NCI-H226 (cell line): ENCODE data around the gene TOMM5.

ENCODE experiments used
- DNase-seq: peaks from one replicate; pipeline ENCODE4 v3.0.0-alpha.2; 2015

The TOMM5 gene

DNA sequence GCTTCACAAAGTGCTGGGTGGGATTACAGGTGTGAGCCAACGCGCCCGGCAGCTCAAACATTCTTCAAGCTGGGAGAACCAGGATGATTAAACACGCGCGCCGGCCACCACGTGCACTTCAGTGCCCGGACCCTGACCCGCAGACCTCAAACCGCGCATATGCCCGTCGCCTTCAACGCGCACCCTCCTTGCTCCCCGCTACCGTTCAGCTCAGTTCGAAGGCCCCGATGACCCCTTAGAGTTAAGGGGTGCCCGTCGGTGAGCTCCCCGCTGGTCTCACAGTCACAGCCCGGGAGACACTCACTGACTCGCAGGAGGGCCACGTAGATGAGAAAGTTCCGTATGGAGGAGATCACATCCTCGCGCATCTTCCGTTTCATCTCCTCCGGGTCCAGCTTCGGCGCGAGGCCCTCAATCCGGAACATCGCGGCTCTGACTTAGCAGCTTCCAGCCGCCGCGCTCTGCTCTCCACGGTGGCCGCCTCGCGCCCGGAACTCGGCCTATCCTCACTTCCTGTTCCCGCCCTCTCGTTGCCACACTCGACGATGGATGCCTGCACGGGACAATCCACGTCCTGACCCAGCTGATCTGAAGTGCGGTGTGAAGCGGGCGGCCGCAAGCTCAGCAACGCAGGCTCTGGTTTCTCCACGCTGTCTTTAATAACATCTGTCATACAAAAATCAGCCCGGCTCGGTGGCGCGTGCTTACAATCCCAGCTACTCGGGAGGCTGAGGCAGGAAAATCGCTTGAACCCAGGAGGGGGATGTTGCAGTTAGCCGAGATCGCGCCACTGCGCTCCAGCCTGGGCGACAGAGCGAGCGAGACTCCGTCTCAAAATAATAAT, at the start of gene TOMM5:
TSS of gene TOMM5 (minus strand) at position 490 of the 844 bp plus-strand sequence. CDS start at position 425, 65 bp downstream.
- DNase-seq: peak; percentile 69

DNA sequence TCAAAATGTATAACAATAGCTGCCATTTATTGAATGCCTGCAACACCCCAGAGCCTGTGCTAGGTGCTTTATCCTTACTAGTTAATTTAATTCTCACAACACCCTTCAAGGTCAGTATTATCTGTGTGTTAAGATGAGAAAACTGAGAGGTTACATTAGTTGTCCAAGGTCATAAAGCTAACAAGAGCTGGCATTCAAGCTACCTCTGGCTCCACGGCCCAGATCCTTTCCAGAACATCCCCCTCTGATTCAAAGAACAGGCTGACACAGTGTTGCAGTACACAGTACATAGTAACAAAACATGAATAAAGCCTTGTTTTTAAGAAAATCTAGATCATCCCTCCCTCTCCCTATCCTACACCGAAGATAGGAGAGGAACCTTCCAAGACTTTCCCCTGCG, 48.9 kb upstream of the TOMM5 start:
- DNase-seq: no peak

DNA sequence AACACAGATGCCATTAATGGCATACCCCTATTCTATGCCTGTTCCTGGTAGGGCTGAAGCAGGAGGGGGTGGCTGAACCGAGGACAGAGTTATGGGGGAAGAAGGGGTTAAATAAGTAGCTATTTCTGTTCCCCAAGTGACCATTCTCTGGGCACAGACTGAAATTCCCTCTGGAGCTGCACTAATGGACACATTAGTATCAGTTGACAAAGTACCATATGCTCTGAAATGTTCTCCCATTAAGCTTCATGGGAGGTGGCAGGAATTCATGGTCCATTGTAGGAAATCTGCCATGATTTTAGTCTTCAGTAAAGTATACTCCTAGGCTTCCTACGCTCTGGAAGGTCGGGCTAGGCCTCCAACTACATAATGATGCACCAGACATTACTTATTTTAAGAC, 47.8 kb upstream of the TOMM5 start:
- DNase-seq: no peak

DNA sequence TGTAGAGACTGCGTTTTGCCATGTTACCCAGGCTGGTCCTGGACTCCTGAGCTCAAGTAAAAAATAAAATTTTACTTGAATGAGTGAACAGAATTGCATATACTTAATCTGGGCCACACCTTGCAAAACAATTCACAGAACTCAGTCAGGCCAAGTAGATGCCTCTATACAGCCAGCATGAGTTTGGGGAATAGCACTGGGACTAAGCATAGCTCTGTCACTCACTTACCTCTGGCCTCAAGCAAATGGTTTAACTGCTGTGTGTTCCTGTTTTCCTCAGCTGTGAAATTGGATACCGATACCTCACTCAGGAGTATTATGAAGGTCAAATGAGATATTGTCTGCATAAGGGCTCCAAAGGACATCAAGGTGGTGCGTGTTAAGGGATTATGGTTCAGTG, 47.4 kb upstream of the TOMM5 start:
- no peak for DNase-seq

DNA sequence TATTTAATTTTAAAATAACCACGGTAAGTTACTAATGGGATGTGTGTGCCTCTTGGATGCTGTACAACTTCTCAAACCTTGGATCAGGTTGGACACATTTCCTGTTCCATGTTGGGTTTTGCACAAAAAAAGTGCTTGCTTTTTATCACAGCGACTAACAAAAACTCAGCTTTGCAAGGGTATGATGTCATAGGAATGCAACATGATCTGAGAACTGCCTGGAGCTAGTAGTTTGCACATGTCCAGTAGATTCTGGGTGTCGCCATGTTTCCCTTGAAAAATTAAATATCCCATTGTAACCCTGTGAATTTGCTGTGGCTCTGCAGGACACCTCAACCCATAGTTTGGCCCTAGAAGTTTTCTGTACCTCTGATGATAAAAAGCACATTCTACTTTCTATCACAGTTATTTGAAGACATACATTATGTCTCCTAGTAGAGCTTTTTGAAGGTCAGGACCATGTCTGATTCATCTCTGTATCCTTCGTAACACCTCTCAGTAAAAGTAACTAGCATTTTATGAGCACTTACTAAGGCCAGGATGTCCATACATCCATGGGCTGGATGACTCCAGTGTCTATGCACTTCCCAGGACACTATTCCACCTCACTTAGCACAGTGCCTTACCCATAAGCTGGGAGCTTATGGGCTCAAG, 46.8 kb upstream of the TOMM5 start:
- peak; percentile 58 for DNase-seq

DNA sequence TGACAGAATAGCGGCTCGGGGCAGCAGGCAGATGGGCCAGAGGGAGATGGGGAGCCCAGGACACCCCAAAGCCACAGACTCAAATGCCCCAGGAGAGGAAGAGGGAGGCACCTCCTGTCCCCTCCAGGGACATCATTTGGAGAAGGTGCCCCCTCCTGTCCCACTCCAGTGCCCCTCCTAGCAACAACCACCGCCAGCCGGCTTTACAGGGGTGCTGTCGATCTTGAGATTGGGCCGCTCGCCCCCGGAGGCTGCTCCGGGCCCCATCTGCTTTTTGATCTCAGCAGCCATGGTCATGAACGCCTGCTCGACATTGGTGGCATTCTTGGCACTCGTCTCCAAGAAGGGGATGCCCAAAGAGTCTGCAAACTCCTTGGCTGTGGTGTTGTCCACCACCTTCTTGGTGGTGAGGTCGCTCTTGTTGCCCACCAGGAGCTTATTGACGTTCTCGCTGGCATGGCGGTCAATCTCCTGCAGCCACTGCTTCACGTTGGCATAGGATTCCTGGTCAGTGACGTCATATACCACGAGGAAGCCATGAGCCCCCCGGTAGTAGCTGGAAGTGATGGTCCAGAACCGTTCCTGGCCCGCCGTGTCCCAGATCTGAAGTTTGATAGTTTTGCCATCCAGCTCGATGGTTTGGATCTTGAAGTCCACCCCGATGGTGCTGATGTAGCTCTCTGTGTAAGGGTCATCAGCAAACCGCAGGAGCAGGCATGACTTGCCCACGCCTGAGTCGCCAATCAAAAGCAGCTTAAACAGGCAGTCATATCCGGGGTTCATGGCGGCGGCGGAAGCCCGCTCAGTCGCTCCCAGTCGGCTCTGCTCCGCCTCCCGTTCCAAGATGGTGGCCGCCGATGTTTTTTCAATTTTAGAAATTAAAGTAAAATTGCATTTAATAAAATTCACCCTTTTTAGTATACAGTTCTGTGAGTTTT, 44.4 kb upstream of the TOMM5 start:
- no peak for DNase-seq

DNA sequence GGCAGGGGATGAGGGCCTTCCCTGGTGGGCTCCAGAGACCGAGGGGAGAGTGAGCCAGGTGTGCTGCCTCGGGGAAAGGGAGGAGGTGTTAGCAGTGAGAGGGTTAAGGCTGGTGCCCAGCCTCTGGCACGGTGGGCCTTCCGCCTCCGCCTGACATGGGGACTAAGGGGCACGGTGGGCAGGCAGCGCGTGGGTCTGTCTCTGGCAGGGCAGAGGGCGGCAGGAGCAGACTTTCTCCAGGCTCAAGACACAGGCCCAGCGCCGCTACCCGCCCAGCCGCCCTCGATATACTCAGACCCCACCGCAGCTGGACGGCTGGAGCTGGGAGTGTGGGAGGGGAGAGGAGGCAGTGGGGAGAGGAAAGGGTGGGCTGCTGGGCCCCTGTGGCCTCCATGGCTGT, 43.4 kb upstream of the TOMM5 start:
- no peak for DNase-seq

DNA sequence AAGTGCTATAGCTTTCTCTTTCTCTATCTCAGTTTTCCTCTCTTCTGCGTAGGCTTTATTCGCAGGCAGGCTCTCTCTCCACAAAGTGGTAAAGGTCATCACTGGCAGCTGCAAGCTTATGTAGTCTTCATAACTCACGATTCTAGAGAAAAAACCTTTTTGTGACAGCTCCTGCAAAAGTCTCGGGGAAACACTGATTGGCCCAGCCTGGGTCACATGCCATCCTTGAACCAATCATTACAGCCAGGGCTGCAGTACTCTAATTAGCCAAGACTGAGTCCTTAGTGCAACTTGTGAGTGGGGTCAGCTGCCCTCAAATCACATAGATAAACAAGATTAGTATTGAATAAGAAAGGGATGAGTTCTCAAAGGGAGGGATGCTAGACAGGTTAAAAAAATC, 40.1 kb upstream of the TOMM5 start:
- DNase-seq: no peak

DNA sequence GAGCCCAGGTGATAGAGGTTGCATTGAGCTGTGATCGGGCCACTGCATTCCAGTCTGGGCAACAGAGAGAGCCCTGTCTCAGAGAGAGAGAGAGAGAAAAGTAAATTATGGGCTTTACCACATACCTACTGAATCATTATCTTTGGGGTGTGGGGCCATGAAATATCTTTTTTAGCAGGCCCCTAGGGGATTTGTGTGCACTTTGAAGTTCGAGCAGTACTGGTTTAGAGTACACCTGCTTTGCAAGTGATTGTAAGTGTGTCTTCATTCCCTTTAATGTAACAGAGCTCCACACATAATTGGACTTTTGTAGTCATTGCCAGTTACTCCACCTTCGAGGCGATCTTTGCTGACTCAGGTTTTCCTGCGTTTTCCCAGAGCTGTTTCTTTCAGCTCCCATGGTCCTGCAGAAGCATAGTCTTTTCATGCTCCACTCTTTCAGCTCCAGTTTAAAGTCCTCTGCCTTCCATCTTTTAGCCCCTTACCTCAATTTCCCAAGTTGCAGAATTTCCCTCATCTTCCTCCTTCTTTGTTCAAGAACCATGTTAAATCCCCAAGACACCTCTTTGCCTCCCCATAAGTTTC, 34.4 kb upstream of the TOMM5 start:
- no peak for DNase-seq

DNA sequence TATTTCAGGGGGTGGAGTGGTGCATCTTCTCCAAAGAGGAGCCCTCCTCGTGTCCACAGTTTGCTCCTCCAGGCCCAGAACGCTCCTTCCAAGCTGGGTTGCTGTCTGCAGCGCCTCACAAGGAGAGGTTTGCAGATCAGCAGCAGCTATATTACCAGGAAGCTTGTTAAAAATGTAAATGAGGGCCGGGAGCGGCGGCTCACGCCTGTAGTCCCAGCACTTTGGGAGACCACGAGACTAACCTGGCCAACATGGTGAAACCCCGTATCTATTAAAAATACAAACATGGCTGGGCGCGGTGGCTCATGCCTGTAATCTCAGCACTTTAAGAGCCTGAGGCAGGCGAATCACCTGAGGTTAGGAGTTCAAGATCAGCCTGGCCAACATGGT, 33.4 kb upstream of the TOMM5 start:
- DNase-seq: no peak

DNA sequence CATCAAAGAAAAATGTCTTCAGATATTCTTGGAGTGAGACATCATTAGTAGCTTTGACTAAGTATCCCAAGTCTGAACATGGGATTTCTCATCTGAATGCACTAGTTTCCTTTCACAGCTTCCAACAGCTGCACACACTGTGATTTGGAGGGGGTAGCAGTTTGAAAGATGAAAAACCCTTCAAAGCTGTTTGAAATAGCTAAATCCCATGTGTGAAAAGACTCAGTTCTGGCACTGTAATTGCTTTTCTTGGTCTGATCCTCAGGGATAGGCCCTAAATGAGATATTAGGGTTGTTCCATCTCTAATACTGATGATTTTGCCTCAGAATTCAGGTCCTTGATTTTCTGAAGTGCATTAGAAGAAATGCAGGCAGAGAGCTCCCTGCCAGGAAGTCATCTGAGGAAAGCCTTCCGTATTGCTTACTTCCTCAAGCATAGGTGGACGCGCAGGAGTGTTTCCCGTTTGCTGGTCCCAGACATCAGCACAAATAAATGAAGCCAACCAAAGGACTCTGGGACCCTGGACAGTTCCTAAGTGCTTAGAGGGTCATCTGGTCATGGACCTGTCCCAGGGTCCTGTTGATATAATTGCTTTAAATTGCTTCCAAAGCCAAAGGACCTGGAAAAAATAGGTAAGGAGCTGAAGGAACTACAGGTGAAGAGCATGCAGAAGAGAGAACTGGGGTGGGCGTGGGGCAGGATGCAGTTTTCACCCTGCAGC, 32.8 kb upstream of the TOMM5 start:
- DNase-seq: no peak

DNA sequence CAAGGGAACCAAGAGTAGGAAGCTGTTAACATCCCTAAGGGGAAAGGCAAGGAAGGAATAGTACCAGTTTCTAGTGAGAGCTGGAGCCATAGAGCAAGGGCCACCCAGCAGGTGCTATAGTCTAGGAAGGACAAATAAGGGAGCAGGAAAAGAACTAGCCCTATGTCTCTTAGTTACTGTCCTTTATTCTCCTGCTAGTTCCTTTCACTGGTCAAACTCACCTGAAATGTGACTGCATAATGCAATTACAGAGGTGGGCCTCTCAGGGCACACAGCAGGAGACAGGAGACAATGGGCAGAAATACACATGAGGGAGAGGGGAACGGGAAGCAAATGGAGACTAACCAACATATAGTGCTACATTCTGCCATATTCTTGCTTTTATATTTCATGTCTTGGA, 31.7 kb upstream of the TOMM5 start:
- DNase-seq: no peak

DNA sequence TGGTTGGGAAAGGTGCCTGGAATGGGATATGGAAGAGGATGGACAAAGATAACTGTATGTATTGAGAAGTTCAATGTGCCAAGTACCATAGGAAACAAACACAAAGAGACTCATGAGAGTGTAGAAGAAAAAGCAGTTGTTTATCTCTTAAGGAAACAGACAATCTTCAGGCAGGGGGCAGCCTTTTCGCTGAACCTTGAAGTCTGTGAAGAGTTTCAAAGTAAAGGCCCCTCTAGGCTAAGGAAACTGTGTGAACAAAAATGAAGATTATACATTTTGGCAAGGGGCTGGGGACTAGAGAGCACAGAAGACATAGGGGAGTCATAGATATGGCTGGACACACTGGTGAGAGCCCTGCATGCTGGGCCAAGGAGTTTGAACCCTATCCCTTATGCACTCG, 30.9 kb upstream of the TOMM5 start:
- no peak for DNase-seq

DNA sequence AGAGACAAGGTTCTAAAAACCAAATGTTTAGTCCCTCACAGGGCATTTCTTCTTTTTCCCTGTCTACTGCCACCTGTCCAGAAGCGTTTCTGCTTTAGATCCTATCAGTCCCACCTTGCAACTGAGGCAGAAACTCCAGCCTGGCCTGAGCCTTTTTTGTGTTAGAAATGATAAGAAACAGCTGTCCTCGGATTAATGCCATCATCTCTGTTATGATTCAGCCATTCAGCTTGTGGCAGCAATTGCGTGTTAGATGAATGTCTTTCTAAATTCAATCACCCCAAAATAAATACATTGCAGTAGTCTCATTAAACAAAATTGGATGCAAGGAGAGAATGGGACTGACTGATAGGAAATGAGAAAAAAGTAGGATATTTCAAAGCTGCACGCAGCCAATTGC, 30.1 kb upstream of the TOMM5 start:
- no peak for DNase-seq

DNA sequence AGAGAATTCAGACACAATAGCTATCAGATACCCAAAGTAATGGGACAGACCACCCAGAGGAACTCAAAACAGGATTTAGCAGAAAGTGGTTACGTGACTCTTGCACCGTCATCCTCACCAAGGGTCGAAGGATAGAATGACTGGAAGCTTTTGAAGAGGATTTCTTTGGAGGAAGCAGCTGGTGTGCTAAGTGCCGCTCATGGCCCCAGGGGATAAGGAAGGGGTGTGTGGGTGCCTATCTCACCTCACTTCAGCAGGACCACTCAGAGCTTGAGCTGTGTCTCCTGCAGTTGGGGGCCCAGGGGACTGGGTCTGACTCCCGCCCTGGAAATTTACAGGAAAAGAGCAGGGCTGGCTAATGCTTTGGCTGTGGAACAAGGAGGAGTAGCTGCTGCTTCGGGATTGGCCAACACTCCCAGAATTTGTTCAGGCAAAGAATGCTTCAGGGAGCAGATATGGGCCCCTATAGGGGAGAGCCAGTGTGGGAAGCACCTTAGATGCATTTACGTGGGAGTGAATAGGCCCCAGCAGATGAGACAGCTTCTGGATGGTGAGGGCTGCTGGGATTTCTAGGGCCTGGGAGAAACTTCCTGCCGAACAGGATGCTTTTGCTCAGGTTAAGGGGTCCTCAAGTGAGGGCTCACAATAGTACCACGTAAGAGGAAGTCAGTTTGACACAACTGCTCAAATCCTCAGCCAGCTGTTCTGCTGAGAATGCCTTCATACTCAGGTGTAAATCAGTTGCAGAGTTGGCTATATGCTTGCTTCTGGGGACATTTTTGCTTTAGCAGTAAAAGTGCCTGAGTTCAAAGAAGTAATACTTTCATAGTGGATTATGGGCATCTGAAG, 29.1 kb upstream of the TOMM5 start:
- DNase-seq: peak; percentile 67

DNA sequence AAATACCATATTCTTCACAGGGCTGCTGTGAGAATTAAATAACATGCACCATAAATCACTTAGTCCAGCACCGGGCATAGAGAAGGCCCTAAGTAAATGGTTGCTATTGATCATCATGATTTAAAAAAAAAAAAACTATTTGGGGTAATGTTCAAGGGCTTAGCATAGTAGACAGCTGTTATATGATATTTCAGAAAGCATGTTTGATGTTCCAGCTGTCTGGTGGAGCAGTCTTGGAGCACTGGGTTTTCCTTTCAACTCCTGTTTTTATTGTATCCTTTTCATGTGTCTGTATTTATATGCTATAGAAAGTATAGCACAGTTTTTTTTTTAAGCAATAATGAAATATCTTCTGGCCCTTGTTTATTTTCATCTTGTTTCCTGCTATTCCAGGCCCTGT, 28.0 kb upstream of the TOMM5 start:
- DNase-seq: no peak

DNA sequence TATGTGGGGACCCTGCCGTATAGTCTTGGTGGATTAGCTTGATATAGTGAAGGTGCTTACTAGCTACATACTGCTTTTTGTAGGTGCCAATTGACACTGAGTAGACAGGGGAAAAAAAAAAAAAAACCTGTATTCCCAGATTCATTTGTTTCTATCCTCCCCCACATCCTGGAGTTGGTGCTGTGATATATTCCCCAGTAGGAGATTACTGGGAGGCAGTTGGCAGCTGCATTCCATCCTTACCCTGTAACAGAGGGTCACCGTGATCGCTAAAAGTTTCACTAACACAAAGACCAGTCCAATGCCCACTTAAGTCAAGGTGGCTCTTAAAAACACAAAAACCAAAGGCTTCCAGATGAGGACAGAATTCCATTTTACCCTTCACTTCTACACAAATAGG, 27.4 kb upstream of the TOMM5 start:
- peak; percentile 58 for DNase-seq

DNA sequence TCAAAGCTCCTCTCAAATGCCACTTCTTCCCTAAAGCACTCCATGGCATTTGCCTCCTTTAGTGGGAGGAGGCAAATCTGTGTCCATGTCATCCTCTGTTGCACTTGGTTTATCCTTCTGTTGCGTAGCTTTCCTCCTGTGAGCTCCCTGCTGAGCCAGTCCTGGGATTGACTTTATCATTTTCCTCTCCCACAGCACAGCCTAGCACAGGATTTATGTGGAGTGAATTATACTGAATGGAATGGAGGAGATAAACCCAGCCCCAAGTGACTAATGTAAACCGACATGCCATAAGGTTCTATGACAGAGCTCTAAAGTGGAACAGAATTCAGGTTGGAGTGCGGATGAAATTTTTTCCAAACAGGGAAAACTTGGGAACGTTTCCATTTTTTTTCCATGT, 26.4 kb upstream of the TOMM5 start:
- DNase-seq: peak; percentile 89

DNA sequence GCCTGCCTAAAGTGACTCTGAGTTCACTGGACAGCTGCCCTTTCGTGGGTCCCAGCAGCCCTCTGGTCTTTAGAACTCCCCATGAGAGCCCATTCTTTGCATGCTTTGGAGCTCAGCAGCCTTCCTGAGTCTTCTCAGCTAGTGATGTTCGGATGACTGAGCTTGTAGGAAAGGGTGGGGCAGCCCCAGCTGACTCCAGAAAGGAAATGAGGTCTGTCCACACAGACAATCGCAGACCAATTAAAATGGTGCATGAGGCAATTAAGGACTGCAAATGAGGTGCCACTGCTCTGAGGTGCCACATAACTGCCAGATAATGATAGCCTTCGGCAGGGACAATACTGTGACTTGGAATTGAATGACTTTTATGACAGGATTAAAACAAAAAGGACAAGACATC, 25.4 kb upstream of the TOMM5 start:
- peak; percentile 80 for DNase-seq

DNA sequence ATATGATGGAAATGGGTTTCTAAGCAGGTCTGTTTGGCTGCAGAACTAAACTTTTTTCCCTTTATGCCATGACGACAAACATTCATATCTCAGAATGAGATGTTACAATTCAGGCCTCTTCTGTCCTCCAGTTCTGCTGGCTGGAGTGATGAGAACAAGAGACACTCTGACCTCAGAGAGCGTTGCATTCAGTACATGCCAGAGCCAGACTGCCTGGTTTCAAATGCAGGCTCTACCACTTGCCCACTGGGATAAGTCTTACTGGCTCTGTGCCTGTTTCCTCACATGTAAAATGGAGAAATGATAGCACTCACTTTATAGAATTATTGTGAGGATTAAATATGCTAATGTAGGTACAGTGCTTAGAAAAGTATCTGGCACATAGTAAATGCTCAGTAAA, 24.8 kb upstream of the TOMM5 start:
- DNase-seq: no peak

DNA sequence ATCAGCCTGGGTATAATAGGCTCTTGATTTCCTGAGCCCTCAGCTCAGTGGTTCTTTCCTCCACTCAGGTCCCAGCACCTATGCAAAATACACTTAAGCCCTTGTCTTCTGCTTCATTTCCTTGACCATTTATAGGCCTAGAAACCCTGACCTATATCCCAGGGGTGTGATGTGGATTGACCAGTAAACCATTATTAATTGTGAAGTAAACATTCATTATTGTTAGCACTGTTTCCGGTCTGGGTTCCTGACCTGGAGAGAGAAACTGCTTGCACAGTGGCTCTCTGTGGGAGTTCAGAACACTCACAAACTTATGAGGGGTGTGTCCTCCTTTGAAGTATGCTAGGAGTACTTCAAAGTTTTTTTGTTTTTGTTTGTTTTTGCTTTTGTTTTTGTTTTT, 19.6 kb upstream of the TOMM5 start:
- no peak for DNase-seq
